Measurements from ENCODE around the gene NF1.
"Not testable (repeated sequence)": the region's sequence is repeated elsewhere in the genome, so short reads cannot be mapped to it uniquely, and the experiment has no call there.

NF1 gene

GRCh38 chr17:31176143-31176542 lies 81.4 kb downstream of the NF1 start:
- not testable (repeated sequence) for H3K4me3 ChIP-seq (ENCODE audit: extremely low read depth, insufficient read depth, low read length, poor library complexity, severe bottlenecking); H3K9me3 ChIP-seq (ENCODE audit: control insufficient read depth, low read length); H3K27ac ChIP-seq (ENCODE audit: low read depth, low read length, severe bottlenecking); H3K4me1 ChIP-seq (ENCODE audit: control insufficient read depth, insufficient read depth, low read length, poor library complexity, severe bottlenecking)
- no CpG with 5 or more reads among the region's 3 CpGs for WGBS, 2 experiments (ENCODE audit: insufficient coverage in 2 of 2)
- H3K36me3 ChIP-seq (ENCODE audit: control insufficient read depth, insufficient read depth, low read length), result peaks cover 19% of the 10 kb centered on the region

DNA sequence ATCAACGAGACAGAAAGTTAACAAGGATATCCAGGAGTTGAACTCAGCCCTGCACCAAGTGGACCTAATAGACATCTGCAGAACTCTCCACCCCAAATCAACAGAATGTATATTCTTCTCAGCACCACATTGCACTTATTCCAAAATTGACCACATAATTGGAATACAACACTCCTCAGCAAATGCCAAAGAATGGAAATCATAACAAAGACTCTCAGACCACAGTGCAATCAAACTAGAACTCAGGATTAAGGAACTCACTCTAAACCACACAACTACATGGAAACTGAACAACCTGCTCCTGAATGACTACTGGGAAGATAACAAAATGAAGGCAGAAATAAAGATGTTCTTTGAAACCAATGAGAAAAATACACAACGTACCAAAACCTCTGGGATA lies 84.2 kb downstream of the NF1 start:
- WGBS, 2 experiments (ENCODE audit: insufficient coverage in 2 of 2), result no CpG with 5 or more reads among the region's 2 CpGs
- H3K9me3 ChIP-seq (ENCODE audit: control insufficient read depth, low read length); H3K4me3 ChIP-seq (ENCODE audit: extremely low read depth, insufficient read depth, low read length, poor library complexity, severe bottlenecking); H3K27ac ChIP-seq (ENCODE audit: low read depth, low read length, severe bottlenecking); H3K4me1 ChIP-seq (ENCODE audit: control insufficient read depth, insufficient read depth, low read length, poor library complexity, severe bottlenecking): not testable (repeated sequence)
- H3K36me3 ChIP-seq (ENCODE audit: control insufficient read depth, insufficient read depth, low read length), result peaks cover 23% of the 10 kb centered on the region

DNA sequence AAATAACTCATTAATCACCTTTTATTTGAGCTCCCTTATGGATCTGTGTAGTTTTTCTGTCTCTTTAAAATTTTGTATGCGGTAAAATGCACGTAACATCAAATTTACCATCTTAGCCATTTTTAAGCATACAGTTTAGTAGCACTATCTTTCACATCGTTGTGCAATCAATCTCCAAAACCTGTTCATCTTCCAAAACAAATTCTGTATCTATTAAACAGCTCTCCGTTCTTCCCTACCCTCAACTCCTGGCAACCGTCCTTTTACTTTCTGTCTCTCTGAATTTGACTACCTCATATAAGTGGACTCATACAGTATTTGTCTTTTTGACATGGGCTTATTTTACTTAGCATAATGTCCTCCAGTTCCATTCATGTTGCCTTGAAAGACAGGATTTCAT lies 100.5 kb downstream of the NF1 start:
- Histone ChIP-seq H3K9me3 (ENCODE audit: control insufficient read depth, low read length) (no peaks in the 10 kb centered on the region), H3K4me1 (ENCODE audit: control insufficient read depth, insufficient read depth, low read length, poor library complexity, severe bottlenecking) (no peaks in the 10 kb centered on the region), H3K27ac (ENCODE audit: low read depth, low read length, severe bottlenecking) (no peak overlapping the region), H3K4me3 (ENCODE audit: extremely low read depth, insufficient read depth, low read length, poor library complexity, severe bottlenecking) (no peak overlapping the region), H3K36me3 (ENCODE audit: control insufficient read depth, insufficient read depth, low read length) (peaks cover 5% of the 10 kb centered on the region)
- 96 to 100% methylated on average over 3 to 4 of the region's 5 CpGs for WGBS, 2 experiments (ENCODE audit: insufficient coverage in 2 of 2)

GRCh38 chr17:31198026-31198425 lies 103.2 kb downstream of the NF1 start:
- no peaks in the 10 kb centered on the region for H3K4me1 ChIP-seq (ENCODE audit: control insufficient read depth, insufficient read depth, low read length, poor library complexity, severe bottlenecking)
- no peak overlapping the region for H3K27ac ChIP-seq (ENCODE audit: low read depth, low read length, severe bottlenecking)
- H3K36me3 ChIP-seq (ENCODE audit: control insufficient read depth, insufficient read depth, low read length), result peaks cover 7% of the 10 kb centered on the region
- no peaks in the 10 kb centered on the region for H3K9me3 ChIP-seq (ENCODE audit: control insufficient read depth, low read length)
- H3K4me3 ChIP-seq (ENCODE audit: extremely low read depth, insufficient read depth, low read length, poor library complexity, severe bottlenecking), result no peak overlapping the region
- 100% methylated on average over 1 of the region's 1 CpG; no CpG with 5 or more reads in 1 of the 2 experiments for WGBS, 2 experiments (ENCODE audit: insufficient coverage in 2 of 2)

GRCh38 chr17:31198666-31199065 lies 103.9 kb downstream of the NF1 start:
- 83% methylated on average over 2 of the region's 2 CpGs; no CpG with 5 or more reads in 1 of the 2 experiments for WGBS, 2 experiments (ENCODE audit: insufficient coverage in 2 of 2)

GRCh38 chr17:31200287-31200686 lies 105.5 kb downstream of the NF1 start:
- Histone ChIP-seq H3K4me1 (ENCODE audit: control insufficient read depth, insufficient read depth, low read length, poor library complexity, severe bottlenecking) (no peaks in the 10 kb centered on the region), H3K36me3 (ENCODE audit: control insufficient read depth, insufficient read depth, low read length) (peaks cover 3% of the 10 kb centered on the region), H3K9me3 (ENCODE audit: control insufficient read depth, low read length) (no peaks in the 10 kb centered on the region), H3K27ac (ENCODE audit: low read depth, low read length, severe bottlenecking) (no peak overlapping the region), H3K4me3 (ENCODE audit: extremely low read depth, insufficient read depth, low read length, poor library complexity, severe bottlenecking) (no peak overlapping the region)
- 100% methylated on average over 1 of the region's 2 CpGs; no CpG with 5 or more reads in 1 of the 2 experiments for whole genome bisulfite sequencing, 2 experiments (ENCODE audit: insufficient coverage in 2 of 2)

More at GRCh38 chr17:31198666-31199065, 103.9 kb downstream of the NF1 start:
- not testable (repeated sequence) for H3K27ac ChIP-seq (ENCODE audit: low read depth, low read length, severe bottlenecking); H3K36me3 ChIP-seq (ENCODE audit: control insufficient read depth, insufficient read depth, low read length); H3K4me1 ChIP-seq (ENCODE audit: control insufficient read depth, insufficient read depth, low read length, poor library complexity, severe bottlenecking); H3K9me3 ChIP-seq (ENCODE audit: control insufficient read depth, low read length); H3K4me3 ChIP-seq (ENCODE audit: extremely low read depth, insufficient read depth, low read length, poor library complexity, severe bottlenecking)

DNA sequence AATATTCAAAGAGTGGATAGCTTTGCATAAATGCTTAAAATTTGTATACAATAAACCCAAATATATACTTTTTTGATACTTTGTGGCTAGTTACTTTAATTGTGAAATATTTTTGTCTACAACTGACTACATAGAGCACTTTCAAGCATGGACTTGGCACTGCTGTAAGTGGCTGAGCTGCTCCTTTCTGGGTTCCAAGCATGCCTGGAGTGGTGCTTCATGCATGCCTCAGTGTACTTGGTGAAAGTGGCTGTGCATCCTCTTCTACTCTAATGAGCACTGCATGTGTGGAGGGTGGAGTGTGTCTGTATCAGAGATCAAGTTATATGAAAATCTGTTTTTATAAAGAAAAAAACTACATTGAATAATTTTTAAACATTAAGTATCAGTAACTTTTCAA lies 108.2 kb downstream of the NF1 start:
- peaks cover 12% of the 10 kb centered on the region for H3K36me3 ChIP-seq (ENCODE audit: control insufficient read depth, insufficient read depth, low read length)
- H3K27ac ChIP-seq (ENCODE audit: low read depth, low read length, severe bottlenecking), result no peak overlapping the region
- no peaks in the 10 kb centered on the region for H3K4me1 ChIP-seq (ENCODE audit: control insufficient read depth, insufficient read depth, low read length, poor library complexity, severe bottlenecking)
- no peaks in the 10 kb centered on the region for H3K9me3 ChIP-seq (ENCODE audit: control insufficient read depth, low read length)
- no peak overlapping the region for H3K4me3 ChIP-seq (ENCODE audit: extremely low read depth, insufficient read depth, low read length, poor library complexity, severe bottlenecking)

DNA sequence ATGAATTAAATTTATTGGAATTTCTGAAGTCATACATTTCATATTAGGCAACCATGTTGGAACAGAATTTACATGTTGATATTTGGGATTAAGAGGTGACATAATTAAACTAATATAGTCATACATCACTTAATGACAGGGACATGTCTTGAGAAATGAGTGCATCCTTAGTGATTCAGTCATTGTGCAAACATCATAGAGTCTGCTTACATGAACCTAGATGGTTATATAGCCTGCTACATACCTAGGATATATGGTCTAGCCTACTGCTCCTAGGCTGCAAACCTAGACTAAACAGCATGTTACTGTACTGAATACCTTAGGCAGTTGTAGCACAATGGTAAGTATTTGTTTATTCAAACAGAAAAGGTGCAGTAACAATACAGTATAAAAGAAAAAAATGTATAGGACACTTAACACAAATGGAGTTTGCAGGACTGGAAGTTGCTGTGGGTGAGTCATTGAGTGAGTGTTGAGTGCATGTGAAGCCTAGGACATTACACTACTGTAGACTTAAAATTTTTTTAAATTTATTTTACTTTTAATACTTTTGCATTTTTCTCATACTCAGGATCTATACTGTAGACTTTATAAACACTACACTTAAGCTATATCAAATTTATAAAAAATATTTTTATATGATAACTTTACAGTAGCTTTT lies 116.7 kb downstream of the NF1 start:
- H3K4me1 ChIP-seq (ENCODE audit: control insufficient read depth, insufficient read depth, low read length, poor library complexity, severe bottlenecking), result no peaks in the 10 kb centered on the region
- H3K27ac ChIP-seq (ENCODE audit: low read depth, low read length, severe bottlenecking), result no peak overlapping the region
- H3K36me3 ChIP-seq (ENCODE audit: control insufficient read depth, insufficient read depth, low read length), result peaks cover 21% of the 10 kb centered on the region
- H3K4me3 ChIP-seq (ENCODE audit: extremely low read depth, insufficient read depth, low read length, poor library complexity, severe bottlenecking), result no peak overlapping the region
- H3K9me3 ChIP-seq (ENCODE audit: control insufficient read depth, low read length), result no peaks in the 10 kb centered on the region

- WGBS, 2 experiments (ENCODE audit: insufficient coverage in 2 of 2), result 88 to 100% methylated on average over 2 to 3 of the region's 5 CpGs
- no peak overlapping the region for H3K27ac ChIP-seq (ENCODE audit: low read depth, low read length, severe bottlenecking)
Observed at GRCh38 chr17:31216031-31216751, 121.4 kb downstream of the NF1 start.

DNA sequence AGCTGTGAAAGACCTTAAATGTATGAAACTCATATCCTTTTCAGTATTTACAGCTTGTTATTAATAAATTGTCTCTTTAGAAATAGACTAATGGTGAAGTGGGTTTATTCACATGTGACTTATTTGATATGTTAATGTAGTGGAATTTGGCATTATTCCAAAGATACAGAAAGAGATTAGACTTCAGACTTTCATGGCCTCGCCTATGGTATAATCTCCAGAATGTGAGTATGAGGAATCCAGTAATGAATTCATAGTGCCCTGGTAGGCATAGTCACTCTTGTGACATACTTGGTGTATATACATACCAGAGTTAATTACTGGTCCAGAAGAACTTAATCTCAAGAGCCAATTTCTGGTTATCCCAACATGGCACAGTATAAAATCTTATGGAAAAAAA lies 129.6 kb downstream of the NF1 start:
- H3K4me3 ChIP-seq (ENCODE audit: extremely low read depth, insufficient read depth, low read length, poor library complexity, severe bottlenecking), result no peak overlapping the region
- no peak overlapping the region for H3K27ac ChIP-seq (ENCODE audit: low read depth, low read length, severe bottlenecking)
- peaks cover 29% of the 10 kb centered on the region for H3K36me3 ChIP-seq (ENCODE audit: control insufficient read depth, insufficient read depth, low read length)
- H3K4me1 ChIP-seq (ENCODE audit: control insufficient read depth, insufficient read depth, low read length, poor library complexity, severe bottlenecking), result no peaks in the 10 kb centered on the region
- 80% methylated on average over 1 of the region's 1 CpG; no CpG with 5 or more reads in 1 of the 2 experiments for WGBS, 2 experiments (ENCODE audit: insufficient coverage in 2 of 2)
- no peaks in the 10 kb centered on the region for H3K9me3 ChIP-seq (ENCODE audit: control insufficient read depth, low read length)

More at GRCh38 chr17:31216031-31216751, 121.4 kb downstream of the NF1 start:
- peaks cover 41% of the 10 kb centered on the region for H3K36me3 ChIP-seq (ENCODE audit: control insufficient read depth, insufficient read depth, low read length)
- H3K4me3 ChIP-seq (ENCODE audit: extremely low read depth, insufficient read depth, low read length, poor library complexity, severe bottlenecking), result no peak overlapping the region
- H3K4me1 ChIP-seq (ENCODE audit: control insufficient read depth, insufficient read depth, low read length, poor library complexity, severe bottlenecking), result no peaks in the 10 kb centered on the region
- H3K9me3 ChIP-seq (ENCODE audit: control insufficient read depth, low read length), result no peaks in the 10 kb centered on the region

GRCh38 chr17:31225831-31226230 lies 131.1 kb downstream of the NF1 start:
- H3K9me3 ChIP-seq (ENCODE audit: control insufficient read depth, low read length), result no peaks in the 10 kb centered on the region
- peaks cover 43% of the 10 kb centered on the region for H3K36me3 ChIP-seq (ENCODE audit: control insufficient read depth, insufficient read depth, low read length)
- WGBS, 2 experiments (ENCODE audit: insufficient coverage in 2 of 2), result no CpG with 5 or more reads among the region's 2 CpGs
- H3K4me3 ChIP-seq (ENCODE audit: extremely low read depth, insufficient read depth, low read length, poor library complexity, severe bottlenecking), result no peak overlapping the region
- no peaks in the 10 kb centered on the region for H3K4me1 ChIP-seq (ENCODE audit: control insufficient read depth, insufficient read depth, low read length, poor library complexity, severe bottlenecking)
- no peak overlapping the region for H3K27ac ChIP-seq (ENCODE audit: low read depth, low read length, severe bottlenecking)

Measured in mesodermal cell (in vitro differentiated cells).